Stimulated activated CD4-positive, alpha-beta T cell treated with anti-CD3 and anti-CD28 coated beads, Interleukin-12 subunit alpha, Interleukin-12 subunit beta, amount 100 ng/mL, for 24 hours (primary cell): ENCODE data around the gene SRRM4.

Experiments
- DNase-seq, 2 experiments: peaks; one replicate each; pipeline ENCODE4 v3.0.0-alpha.2; 2020; ENCODE audit warnings: low read depth in 2 of 2

Gene SRRM4

DNA sequence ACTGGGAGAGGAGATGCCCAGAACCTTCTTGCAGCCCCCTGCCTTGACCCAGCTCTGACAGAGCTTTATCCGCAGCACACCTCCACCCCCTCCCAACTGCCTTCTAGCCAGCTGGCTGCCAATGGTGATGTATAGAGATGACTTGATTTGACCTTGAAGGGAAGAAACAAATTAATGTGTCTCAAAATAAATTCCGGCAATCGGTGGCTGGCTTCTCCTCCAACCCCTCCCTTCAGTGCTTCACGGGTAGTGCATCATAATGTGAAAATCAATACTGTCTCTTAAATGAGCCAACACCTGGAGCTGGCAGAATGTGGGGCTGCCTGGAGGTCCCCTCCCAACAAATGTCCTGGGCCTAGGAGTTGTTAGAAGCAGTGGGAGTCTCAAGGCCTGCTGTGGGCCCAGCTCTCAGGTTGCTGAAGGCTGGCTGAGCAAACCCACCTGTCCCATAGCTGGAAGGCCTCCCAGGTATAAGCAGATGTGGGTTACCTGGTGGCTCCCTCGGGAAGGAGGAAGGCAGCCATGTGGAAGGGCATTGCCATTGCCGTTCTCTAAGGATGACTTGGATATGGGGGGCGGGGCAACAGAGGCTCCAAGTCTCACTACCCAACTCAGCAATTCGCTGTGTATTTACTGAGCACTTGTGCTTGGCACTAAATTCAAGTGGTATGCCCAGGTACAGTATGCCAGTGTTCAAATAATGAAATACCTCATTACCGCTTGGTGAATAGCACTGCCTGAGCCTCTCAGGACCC lies 220.6 kb downstream of the SRRM4 start:
- DNase-seq, result no peak

DNA sequence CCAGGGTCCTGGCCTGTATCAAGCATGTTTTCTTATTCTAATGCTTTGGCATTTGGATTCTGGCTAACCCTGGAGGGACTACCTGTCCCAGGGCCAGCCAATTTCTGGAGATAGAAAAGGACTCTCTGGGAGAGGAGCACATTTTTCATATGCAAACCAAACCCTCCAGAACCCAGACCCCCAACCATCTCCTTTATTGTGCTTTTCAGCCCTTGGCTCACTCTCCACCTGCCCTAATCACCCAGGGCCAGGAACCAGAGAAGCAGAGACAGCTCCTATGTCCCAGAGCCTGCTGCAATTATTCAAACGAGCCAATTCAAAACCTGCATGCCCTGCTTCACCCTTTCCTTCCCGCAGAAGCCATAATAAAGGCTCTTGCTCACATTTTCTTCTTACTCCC lies 221.2 kb downstream of the SRRM4 start:
- DNase-seq, result no peak

DNA sequence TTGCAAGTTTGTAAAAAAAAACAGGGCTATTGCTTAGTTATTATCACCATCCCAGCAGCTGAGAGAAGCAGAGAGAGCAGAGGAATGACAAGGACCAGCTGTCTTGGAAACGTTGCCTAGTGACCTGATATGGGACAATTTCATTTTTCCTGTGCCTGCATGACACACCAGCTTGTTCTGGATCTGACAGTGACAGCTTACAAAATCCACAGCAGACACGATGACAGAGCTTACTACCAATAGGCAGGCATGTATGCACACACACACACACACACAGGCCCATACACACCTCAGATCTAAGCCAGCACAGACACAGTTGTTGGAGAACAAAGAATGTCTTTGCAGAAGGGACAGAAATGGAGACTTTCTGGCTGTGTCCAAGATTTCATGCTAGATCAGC lies 222.8 kb downstream of the SRRM4 start:
- DNase-seq, result no peak

DNA sequence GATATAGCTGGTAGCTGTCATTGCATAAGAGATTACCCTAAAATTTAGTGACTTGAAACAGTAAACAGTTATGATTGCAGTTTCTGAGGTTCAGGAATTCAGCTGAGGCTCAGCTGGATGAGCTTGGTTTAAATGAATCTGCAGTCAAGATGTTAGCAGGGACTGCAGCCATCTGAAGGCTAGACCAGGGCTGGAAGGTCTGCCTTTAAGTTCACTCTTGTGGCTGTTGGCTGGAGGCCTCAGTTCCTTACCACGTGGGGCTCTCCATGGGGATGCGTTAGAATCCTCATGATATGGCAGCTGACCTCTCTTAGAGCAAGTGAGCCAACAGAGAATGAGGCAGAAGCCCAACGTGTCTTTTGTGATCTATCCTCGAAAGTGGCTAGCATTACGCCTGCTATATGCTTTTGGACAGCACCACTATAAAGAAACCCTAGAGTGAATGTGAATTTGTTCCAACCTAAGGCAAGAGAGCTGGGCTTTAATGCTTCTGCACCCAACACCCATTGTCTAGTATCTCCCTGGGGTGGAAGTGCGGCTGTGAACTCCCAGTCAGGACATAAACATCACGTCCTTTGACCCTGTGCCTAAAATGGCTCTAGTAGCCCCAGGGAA lies 223.4 kb downstream of the SRRM4 start:
- no peak for DNase-seq

DNA sequence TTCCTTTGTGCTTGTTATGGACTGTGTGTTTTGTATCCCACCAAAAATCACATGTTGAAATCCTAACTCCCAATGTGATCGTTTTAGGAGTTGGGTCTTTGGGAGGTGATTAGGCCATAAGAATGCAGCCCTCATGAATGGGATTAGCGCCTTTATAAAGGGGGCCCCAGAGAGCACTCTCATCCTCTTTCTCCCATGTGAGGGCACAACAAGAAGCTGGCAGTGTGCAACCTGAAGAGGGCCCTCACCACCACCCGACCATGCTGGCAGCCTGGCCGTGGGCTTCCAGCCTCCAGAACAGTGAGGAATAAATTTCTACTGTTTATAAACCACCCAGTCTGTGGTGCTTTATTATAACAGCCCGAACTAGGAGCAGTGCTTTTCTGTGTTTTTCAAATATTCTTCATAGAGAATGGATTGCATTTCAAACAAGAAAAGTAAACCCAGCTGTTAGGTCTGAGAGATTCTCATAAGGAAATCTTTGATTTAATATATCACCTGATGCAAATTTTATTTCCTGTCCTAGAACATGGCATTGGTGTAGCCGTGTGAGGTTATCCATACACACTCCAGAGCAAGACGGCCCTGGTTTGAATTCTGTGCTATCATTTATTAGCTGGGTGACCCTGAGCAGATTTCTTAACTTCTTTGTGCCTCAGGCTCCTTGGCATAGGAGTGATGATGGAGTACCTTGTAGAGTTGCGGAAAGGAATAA lies 225.2 kb downstream of the SRRM4 start:
- DNase-seq, result no peak

DNA sequence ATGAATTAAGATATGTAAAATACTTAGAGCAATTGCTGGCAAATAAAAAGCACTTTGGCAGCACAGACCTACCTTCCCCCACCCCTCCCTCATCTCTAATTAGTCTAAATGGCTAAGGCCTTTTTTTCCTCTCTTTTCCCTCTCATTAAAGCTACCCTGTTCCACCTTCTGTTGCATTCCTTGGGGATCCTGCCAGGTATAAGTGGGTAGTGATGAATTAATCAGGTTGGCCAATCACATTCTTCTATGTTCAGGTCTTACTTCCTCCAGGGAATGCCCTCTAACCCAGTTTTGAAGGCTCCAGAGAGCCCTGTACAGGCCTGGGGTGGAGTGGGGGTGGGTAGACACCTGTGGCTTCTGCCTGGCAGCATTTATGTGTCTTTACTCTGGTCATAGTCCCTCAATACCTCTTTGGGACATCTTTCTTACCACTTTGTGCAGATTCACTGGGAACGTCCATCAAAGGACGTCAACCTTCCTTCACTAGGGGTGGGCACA lies 225.8 kb downstream of the SRRM4 start:
- no peak for DNase-seq

DNA sequence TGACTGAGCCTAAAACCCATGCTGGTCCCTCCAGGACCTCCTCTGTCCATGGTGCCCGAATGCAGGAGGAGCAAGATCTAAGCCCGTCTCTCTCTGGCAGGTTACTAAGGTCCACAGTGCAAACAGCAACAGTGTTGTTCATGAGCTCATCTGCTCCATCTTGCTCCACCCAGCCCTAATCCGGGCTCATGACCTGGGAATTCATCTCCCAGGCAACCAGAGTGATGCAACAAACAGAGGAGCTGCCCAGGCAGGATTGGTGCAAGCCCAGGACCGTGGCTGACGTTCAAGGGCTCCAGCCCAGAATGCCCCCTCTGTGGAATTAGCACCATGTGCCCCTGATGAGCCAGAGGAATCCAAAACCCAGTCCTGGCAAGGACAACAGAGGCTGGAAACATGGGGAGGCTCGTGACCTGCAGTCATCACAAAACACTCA lies 227.3 kb downstream of the SRRM4 start:
- no peak for DNase-seq

DNA sequence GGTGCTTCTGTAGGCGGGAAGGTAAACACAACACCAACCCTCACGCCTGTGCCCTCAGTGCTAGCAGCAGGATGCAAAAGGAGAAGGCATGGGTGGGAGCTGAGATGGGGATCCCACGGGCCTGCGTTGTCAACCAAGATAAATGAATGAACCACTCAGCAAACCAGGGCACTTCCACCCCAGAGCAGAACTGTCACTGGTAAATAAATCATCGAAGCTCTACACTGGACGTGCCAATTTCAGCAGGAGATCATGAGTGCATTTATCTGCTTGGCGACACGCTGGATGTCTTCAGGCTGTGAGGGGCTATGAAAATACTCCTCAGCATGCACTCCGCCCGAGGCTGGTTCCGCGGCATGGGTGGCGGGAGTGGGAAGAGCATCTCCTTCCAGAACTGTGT lies 230.5 kb downstream of the SRRM4 start:
- DNase-seq, result no peak
